ENCODE data around the gene JADE3.
A peak's percentile ranks its signal among the peaks of the same experiment; 100 is the strongest.

JADE3 gene

DNA sequence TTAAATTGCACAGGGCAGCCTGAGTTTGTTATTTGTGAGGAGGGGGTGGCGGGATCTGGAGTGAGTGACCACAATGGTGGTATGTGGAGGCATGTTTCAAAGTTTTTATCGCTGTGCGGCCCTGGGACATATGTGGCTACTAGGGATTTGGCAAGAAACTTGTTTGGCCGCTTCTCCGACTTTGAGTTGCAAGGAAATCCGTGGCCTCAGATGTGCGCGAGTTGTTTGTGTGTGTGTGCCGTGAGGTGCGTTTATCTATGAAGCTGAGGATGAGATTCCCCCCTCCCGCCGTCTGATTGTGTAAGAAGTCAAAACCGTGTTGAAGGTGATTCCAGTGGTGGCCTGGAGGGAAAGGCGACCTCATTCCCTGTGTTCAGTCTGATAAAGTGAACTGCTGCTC is 1.4 kb downstream of the JADE3 start:
- no peak for TF ChIP-seq CTCF (conservative IDR thresholded peaks at IDR 0.05)
- H3K27ac ChIP-seq, result peak overlapping the region; percentile 81

DNA sequence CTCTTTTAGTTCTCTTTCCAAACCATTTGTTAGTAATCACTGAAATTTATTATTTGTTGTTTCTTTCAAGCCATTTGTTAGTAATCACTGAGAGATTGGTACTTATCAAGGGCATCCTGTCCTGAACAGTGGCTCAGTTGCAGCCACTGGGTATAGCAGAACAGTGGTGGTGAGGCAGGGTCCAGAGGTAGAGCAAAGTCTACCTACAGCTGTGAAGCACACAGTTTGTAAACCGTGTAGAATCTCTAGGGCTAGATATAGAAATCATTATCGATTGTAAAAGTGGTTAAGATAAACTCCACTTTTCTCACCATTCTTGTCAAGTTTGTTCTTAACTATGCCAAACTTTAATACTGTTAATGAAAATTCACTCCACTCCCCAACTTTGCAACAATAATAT is 4.1 kb downstream of the JADE3 start:
- H3K27ac ChIP-seq, result no peak overlapping the region
- no peak for TF ChIP-seq CTCF (conservative IDR thresholded peaks at IDR 0.05)

- H3K27ac ChIP-seq, result no peak overlapping the region
- no peak for TF ChIP-seq CTCF (conservative IDR thresholded peaks at IDR 0.05)
Observed at GRCh38 chrX:46917622-46918021, 5.4 kb downstream of the JADE3 start.

DNA sequence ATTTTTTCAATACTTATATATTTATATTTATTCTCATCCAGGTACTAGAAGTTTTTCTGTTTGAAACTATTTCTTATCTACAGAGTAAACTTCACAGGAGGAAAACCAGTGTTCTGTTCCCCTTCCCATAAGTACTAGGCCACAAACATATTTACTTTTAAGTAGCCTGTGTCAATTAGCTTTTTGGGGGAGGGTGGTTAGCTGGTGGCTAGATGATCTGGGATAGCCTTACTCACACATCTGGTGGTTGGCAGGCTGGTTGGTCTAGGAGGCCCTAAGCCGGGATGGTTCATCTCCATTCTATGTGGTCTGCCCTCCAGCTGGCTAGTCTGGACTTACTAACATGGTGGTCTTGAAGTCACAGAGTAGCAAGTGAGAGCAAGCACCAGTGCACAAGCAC is 6.2 kb downstream of the JADE3 start:
- H3K27ac ChIP-seq, result no peak overlapping the region
- no peak for TF ChIP-seq CTCF (conservative IDR thresholded peaks at IDR 0.05)

DNA sequence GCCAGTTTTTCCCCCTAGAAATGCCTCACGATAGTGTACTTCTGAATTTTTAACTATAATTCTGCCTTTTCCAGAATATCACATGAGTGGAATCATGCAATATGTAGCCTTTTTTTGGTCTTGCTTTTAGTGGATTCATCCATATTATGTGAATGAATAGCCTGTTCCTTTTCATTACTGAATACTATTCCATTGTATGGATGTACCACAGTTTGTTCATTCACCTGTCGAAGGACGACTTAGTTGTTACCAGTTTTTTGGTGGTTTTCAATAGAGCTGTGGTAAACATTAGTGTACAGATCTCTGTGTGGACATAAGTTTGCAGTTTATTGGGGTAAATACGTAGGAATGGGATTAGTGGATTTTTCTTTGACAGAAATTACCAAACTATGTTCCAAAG is 8.0 kb downstream of the JADE3 start:
- no peak overlapping the region for H3K27ac ChIP-seq
- no peak for TF ChIP-seq CTCF (conservative IDR thresholded peaks at IDR 0.05)

DNA sequence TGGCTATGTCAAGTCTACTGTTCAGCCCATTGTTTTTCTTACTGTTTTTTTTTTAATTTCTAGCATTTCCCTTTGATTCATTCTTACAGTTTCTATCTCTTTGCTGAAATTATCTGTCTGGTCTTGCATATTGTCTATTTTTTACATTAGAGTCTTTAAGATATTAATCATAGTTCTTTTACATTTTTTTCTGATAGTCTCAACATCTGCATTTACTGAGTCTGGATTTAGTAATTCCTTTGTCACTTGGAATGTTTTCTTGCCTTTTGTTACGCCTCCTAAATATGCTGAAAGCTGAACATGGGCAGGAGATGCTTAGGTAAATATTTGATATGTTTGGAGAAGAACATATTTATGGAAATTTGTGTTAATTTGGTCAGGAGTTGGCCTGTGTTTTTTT is 10.4 kb downstream of the JADE3 start:
- no peak overlapping the region for H3K27ac ChIP-seq
- TF ChIP-seq CTCF (conservative IDR thresholded peaks at IDR 0.05), result no peak

DNA sequence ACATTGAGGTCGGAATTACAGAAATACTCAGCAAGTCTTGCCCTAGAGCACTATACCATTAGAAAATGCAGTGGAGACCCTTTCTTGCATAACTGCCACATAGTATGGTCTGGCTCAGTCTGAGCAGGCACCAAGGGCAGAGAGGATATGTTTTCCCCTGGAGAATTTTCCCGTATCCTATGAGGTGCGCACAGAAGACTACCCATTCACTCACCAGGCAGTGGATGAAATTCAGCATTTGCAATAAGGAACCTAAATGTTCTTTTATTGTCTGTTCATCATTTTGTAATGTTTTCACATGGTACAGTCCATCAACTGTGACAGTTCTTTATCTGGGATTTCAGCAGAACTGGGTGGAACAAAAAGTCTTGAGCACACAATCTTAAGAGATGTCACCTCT is 15.5 kb downstream of the JADE3 start:
- TF ChIP-seq CTCF (conservative IDR thresholded peaks at IDR 0.05), result no peak
- no peak overlapping the region for H3K27ac ChIP-seq

Data from VCaP (cell line).